Embryonic facial prominence (tissue), 1 donor: Measurements from ENCODE around the gene HEG1.

Experiments used
- DNase-seq: peaks from one replicate; pipeline ENCODE4 v3.0.0-alpha.2; 2016; ENCODE audit errors: extremely low spot score

Gene HEG1

DNA sequence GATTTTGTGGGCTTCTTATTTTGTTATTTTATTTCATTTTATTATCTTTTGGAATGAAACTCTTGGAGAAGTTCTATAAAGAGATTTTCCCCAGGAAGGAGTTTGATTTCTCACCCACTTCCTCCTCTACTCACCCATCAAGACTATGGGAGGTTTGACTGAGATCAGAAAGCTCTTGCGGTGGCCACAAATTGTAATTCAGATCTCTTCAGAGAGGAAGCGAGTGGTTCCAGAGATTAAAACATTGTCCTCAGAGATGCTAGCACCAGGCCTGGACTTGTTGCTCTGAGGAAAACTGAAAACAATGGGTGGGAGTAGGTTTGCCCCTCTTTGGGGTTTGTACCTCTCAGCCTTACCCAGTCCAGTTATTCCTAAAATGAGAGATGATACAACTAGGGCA is 113.2 kb downstream of the HEG1 start:
- no peak for DNase-seq

DNA sequence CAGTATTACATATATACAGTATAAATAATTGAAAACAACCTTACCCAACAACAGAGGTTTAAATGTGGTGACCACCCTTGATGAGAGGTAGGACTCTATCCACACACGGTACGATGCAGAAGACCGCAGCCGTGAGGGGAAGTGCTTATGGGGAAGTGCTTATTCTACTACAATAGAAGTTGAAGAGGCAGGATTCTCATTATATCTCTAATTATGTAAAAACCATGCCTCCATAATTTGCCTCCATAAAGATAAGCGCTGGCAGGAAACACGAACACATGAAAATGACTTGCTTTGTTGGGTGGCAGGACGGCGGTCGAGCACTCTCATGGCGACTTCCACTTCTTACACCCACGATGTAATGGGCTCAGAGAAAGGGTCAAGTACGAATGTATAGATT is 114.0 kb downstream of the HEG1 start:
- DNase-seq = no peak

DNA sequence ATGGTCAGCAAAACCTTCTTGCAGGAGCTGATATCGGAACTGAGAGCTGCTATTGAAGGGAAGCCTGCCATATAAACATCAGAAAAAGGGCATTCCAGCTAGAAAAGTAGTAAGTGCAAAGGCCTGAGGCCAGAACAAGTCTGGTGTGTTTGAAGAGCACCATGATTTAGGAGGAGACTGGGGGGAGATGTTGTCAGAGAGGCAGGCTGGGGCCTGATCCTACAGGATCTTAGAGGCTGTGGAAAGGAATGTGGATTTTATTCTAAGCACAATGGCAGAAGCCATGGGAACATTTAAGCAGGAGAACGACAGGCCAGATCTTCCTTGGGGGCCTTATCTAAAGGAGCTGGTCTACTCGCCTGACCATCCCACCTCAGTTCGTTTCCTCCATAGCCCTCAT is 116.1 kb downstream of the HEG1 start:
- no peak for DNase-seq

DNA sequence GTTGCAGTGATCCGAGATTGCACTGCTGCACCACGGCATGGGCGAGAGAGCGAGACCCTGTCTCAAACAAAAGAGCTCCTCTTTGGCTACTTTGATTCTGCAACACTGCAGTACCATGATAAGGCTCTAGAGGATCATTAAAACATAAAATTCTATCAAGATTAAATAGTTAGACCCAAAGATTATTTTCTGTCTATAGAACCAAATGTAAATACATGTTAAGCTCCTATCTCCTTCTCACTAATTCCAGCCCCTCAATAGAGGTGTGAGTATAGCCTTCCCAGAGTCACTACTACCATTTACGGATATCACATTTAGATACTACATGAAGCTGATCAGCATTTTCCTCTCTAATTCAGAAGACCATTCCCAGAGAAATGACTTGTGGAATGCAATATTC is 116.9 kb downstream of the HEG1 start:
- no peak for DNase-seq

DNA sequence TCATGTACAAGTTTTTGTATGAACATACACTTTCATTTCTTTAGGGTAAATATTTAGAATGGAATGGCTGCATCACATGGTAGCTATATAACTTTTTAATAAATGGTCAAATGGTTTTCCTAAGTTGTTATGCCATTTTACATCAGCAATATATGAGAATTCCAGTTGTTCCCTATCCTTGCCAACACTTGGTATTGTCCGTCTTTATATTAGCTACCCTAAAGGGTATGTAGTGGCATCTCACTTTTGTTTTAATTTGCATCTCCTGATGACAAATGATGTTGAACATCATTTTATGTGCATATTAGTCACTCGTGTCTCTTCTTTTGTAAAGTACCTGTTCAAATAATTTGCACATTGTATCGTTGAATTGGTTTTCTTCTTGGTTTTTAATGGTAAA is 118.7 kb downstream of the HEG1 start:
- no peak for DNase-seq

DNA sequence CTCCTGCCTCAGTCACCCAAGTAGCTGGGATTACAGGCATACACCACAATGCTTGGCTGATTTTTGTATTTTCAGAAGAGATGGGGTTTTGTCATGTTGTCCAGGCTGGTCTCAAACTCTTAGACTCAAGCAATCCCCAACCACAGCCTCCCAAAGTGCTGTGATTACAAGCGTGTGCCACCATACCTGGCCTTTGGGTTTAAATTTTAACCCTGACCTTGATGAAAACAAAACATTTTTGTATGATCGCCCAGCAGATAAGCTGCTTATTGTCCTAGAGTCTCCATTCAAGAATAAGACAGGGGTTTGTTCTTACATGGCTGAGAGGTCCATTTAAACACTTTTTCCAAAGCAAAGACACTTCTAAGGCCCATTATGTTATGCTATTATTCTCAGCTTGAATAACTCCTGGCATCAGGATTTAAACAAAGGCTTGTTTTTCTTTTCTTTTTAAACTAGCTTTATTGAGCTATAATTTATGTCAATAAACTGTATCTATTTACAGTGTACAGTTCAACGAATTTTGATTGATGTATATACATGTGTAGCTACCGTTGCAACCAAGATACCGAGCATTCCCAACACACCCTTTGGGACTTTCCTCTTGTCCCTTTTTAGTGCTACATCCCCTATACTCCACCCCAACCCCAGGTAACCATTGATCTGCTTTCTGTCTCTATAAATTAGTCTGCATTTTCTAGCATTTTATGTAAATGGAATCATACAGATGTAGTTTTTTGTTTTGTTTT is 119.8 kb downstream of the HEG1 start:
- no peak for DNase-seq

DNA sequence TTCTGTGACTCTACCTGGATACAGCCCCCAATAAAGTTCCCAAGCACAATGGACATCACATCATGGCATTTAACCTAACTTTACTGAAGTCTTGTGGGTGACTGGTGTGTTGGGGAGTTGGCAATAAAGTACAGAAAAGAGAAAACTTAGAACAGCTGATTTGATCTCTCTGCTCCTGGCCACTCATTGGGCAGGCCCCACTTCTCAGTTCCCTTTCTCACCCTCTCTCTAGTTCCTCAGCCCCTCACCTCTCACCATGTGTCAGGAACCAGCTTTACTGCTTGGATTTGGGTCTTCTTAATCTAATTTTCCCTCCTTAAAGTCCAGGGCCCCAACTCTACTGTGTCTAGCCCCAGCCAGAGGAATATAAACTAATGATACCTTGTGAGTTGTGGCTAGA is 120.5 kb downstream of the HEG1 start:
- no peak for DNase-seq

DNA sequence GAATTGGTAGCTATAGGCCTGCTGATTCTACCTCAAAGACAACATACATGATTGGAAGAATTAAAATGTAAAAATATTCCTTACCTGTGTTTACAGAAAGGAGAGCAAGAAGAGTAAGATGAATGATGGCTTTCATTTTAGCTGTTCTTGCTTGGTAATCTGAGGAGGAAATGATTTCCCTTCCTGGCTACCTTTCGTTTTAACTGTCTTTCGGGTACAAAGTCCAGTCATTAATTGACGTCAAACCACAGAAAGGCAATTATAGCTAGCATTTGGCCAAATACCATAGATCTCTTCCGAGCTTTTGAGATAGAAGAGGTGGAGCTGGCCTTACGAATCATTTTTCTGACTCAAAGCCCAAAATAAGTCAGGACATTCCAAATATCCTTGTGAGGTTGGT is 121.2 kb downstream of the HEG1 start, which contains the start of gene MUC13:
Gene MUC13, minus strand, starts transcription at position 175 of the 400 bp plus-strand sequence. Its CDS starts 39 bp downstream, at position 136.
- no peak for DNase-seq

DNA sequence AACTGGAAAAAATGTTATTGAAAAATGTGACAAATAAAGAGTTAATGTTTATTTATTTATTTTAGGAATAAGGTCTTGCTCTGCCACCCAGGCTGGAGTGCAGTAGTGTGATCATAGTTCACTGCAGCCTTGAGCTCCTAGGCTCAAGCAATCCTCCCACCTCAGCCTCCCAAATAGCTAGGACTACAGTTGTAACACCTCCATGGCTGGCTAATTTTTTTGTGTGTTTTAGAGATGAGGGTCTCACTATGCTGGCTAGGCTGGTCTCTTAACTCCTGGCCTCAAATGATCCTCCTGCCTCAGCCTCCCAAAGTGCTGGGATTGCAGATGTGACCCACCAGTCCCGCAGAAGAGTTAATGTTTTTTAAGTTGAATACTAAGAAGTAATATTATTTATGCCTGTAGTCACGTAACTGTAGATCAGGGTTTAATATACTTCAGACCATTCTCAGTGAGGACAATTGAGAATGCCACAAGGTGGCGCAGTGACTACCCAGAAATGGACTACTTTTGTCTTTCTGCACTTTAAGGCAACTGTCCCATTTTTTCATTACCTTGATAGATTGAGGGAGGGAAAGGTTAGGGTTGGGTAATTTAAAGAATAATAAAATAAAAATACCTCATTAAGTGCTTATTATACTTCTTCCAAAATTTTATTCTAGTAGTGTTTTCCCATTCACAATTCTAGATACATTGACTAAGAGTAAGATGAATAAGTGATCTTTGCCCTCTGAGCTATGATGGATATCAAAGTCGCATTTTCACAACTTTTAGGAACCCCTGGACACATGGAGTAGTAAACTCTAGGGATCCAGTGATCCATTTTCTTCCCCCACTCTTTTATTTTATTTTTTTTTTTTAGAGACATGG is 127.2 kb downstream of the HEG1 start:
- no peak for DNase-seq

DNA sequence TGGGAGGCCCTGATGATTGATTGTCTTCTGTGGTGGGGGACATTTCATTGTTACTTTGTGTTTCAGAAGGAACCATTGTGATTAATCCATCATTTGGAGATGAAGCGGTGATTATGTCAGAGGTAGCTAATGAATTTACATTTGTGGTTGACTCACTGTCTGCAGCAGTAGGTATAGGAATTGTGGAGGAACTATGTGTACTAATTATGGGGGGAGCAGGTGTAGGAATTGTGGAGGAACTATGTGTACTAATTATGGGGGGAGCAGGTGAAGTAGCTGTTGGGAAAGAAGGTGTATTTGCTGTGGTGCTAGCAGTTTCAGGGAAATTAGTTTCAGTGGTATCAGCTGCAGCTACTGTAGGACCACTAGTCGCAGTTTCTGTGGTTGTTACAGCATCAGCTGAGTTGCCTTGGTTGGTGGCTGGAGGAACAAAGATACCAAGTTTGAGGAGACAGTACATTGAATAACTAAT is 128.2 kb downstream of the HEG1 start:
- no peak for DNase-seq

DNA sequence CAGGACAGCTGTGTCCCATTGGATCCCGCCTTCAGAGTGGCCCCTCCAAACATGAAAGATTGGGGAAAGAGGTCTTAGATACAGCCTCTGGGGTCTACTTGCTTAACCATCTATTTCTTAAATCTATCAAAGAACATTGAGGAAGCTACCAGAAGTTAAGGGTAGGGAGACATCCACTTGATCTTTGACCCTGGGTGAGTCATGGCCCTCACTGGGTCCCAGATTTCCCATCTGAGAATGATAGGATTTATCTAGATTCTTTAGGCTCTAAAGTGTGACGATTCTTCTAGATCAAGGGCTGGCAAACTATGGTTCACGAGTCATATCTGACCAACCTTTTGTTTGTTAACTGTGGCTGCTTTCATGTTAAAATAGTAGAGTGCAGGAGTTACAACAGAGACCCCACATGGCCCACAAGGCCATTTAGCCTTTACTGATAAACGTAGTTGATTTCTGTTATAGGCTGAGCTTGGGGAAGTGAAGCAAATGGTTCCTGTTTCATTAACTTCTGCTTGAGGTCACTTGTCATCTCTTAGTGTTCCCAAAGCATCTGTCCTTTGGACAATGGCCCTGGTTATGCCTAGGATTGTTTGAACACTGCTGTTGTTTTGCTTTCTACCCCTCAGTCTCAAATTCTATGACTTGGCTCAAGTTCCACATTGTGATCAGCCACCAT is 129.2 kb downstream of the HEG1 start:
- DNase-seq = no peak

DNA sequence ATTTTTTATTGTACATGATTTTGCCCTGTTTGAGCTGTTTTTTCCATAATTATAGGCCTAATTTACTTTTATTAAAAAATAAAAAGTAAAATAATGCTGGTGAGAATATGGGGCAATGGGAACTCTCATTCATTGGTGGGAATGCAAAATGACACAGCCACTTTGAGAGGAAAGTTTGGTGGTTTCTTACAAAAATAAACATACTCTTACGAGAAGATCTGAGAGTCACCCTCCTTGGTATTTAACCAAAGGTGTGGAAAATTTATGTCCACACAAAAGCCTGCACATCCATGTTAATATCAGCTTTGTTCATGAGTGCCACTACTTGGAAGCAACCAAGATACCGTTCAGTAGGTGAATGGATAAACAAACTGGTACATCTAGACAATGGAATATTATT is 131.1 kb downstream of the HEG1 start:
- no peak for DNase-seq

DNA sequence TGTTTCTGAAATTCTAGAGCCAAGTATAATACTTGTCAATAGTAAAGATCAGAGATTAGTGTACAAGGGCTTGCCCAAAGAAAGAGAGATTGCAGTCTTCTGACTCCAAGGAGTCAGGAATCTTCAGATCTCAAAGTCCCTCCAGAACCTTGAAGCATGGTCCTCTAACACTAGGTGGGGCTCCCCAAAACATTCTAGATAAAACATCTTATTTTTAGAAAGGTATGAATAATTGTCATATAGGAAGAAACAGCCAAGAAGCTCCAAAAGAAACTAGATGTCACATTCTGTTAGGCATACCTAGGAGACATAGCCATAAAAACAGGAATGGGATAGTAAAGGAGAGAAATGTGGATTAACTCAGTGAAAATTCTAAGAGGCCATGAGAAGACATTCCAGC is 132.0 kb downstream of the HEG1 start:
- DNase-seq = no peak

DNA sequence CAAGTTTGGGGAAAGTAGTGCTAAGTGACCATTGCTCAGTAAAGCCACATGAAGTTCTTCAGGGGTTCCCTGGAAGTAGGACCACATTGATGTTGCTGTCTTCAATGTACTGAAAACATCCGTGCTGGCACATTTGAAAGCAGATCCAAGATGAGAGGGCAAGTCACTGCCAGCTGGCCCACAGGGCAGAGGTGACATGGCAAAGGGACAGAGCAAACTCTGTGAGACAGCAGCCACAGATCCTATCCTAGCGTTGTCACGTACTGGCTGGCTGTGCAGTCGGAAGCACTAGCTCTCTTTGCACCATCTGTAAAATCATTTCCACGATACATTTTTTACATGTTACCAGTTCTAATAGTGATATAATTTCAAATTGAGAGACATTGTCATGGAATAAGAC is 135.1 kb downstream of the HEG1 start:
- DNase-seq = no peak

DNA sequence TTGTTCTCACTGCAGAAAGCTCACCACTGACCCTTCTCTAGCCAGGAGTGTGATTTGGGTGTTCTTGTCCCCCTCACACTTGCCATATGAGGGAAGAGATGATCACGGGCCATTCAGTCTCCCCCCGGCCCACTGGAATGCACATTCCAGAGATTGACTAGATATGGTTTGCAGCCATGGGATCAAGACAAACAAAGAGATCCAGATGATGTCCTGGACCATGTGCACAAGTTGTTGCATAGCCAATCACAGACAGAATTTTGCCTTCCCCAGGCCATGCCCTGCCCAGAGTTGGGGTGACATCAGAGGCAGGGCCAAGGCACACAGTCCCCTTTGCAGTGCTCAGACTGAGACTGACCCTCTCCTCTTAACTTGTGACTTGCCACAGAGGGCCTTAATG is 136.0 kb downstream of the HEG1 start:
- DNase-seq = no peak

DNA sequence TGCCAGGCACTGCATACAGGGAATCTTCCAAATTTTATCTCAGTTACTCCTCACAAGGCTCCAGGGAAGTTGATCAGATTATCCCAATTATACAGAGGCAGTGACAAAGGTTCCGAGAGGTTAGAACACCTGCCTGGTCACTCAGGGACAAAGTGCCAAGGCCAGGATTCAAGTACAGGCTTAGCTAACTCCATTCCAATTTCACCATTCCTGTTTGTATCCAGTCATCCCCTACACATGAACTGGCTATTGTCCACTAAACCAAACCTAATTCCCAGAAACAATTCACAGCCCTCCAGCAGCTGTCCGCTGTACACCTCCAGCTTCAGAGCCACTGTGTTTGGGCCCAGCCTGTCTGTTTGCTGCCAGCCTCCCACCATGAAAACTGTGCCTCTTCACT is 137.3 kb downstream of the HEG1 start:
- DNase-seq = no peak

DNA sequence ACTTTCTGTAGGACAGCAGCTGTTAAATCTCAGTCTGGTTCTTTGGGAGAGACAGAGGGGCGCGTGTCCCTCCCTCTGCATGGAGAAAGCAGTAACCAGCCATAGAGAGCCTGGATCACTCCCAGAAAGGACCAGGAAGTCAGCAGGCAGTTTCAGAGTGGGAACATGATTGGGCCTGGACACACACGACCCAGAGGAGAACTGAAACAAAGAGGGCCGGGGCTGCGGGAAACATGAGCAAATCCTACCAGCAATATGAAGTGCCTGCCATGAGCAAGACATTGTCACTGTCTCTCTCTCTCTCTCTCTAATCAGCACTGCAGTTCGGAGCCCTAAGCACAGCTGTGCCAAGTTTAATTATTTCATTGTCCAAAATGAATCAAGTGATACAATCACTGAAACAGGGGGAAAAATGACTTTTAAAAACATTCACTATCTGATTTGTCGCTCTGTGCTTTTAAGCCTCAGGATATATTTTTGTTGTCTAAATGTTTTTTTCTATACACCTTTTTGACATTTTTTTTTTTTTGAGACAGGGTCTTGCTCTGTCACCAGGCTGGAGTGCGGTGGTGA is 138.9 kb downstream of the HEG1 start:
- no peak for DNase-seq
